GM23338 (cell line): ENCODE measurements around the gene CPNE2. TPM values are rescaled to one million over a fixed set of nuclear protein-coding genes. Genes with fewer than 3 reads are reported as not detected.

Experiments used
- ATAC-seq: fragments of 200-7000 bp; cut with Tn5 transposase; 3 replicates; pipeline ENCODE4 v1.9.1; 2020
- DNase-seq: peaks from one replicate; pipeline ENCODE4 v3.0.0-alpha.2; 2015; ENCODE audit warnings: low spot score
- H2AFZ ChIP-seq: fragments of 200-600 bp; sonication (generic); 2 replicates; pipeline ENCODE4 v1.8.0; 2016; ENCODE audit warnings: antibody characterized with exemption, mild to moderate bottlenecking, moderate library complexity
- H3F3A ChIP-seq: fragments of 200-600 bp; sonication (generic); replicated peaks from 2 replicates; pipeline ENCODE4 v1.8.0; 2017; ENCODE audit warnings: antibody characterized with exemption, mixed run types, low read depth
- H3K27ac ChIP-seq: fragments of 200-600 bp; sonication (generic); 2 replicates; pipeline ENCODE4 v1.6.1; 2016; ENCODE audit warnings: low read depth
- H3K27me3 ChIP-seq: fragments of 200-600 bp; sonication (generic); 2 replicates; pipeline ENCODE4 v1.8.0; 2016; ENCODE audit warnings: mild to moderate bottlenecking, mixed run types, moderate library complexity; ENCODE audit not compliant: insufficient read depth
- H3K36me3 ChIP-seq: fragments of 200-600 bp; sonication (generic); 2 replicates; pipeline ENCODE4 v1.8.0; 2016; ENCODE audit warnings: mild to moderate bottlenecking; ENCODE audit not compliant: insufficient read depth
- H3K4me1 ChIP-seq: fragments of 200-600 bp; sonication (generic); 2 replicates; pipeline ENCODE4 v1.8.0; 2016; ENCODE audit warnings: mild to moderate bottlenecking, moderate library complexity; ENCODE audit not compliant: insufficient read depth
- H3K4me2 ChIP-seq: fragments of 200-600 bp; sonication (generic); 2 replicates; pipeline ENCODE4 v1.7.1; 2017; ENCODE audit warnings: mixed run types
- H3K4me3 ChIP-seq: fragments of 200-600 bp; sonication (generic); 2 replicates; pipeline ENCODE4 v1.6.1; 2016; ENCODE audit warnings: mixed run types
- H3K79me2 ChIP-seq: fragments of 200-600 bp; sonication (generic); replicated peaks from 2 replicates; pipeline ENCODE4 v1.8.0; 2017; ENCODE audit warnings: mild to moderate bottlenecking; ENCODE audit not compliant: insufficient read depth
- H3K9me2 ChIP-seq: fragments of 200-600 bp; sonication (generic); 2 replicates; pipeline ENCODE4 v1.8.0; 2017; ENCODE audit not compliant: insufficient read depth
- H4K20me1 ChIP-seq: fragments of 200-600 bp; sonication (generic); replicated peaks from 2 replicates; pipeline ENCODE4 v1.8.0; 2017; ENCODE audit warnings: mild to moderate bottlenecking; ENCODE audit not compliant: insufficient read depth
- H3K27ac Mint-ChIP-seq: 2 replicates; pipeline ENCODE4 v1.8.0; 2020; ENCODE audit warnings: inconsistent platforms, mild to moderate bottlenecking, moderate library complexity, mixed read lengths
- H3K27me3 Mint-ChIP-seq: 3 replicates; pipeline ENCODE4 v1.8.0; 2022; ENCODE audit warnings: low read depth, mild to moderate bottlenecking, moderate library complexity, mixed read lengths, inconsistent platforms; ENCODE audit not compliant: insufficient read depth, poor library complexity
- H3K36me3 Mint-ChIP-seq: 3 replicates; pipeline ENCODE4 v1.8.0; 2021; ENCODE audit warnings: low read depth, mild to moderate bottlenecking, inconsistent platforms, moderate library complexity, mixed read lengths
- H3K4me1 Mint-ChIP-seq: 3 replicates; pipeline ENCODE4 v1.8.0; 2020; ENCODE audit warnings: mild to moderate bottlenecking, inconsistent platforms, mixed read lengths
- H3K4me3 Mint-ChIP-seq: 3 replicates; pipeline ENCODE4 v1.8.0; 2021; ENCODE audit warnings: moderate library complexity, mild to moderate bottlenecking, inconsistent platforms, mixed read lengths
- H3K9me3 Mint-ChIP-seq: 3 replicates; pipeline ENCODE4 v1.8.0; 2020; ENCODE audit warnings: moderate library complexity, mild to moderate bottlenecking, inconsistent platforms, mixed read lengths
- EZH2 ChIP-seq: fragments of 200-600 bp; sonication (generic); IDR thresholded peaks from one replicate; pipeline ENCODE4 v1.8.0; 2017; ENCODE audit warnings: antibody characterized with exemption, mild to moderate bottlenecking, low read depth; ENCODE audit not compliant: unreplicated experiment
- EZH2phosphoT487 ChIP-seq: fragments of 200-600 bp; sonication (generic); IDR thresholded peaks from one replicate; pipeline ENCODE4 v1.8.1; 2018; ENCODE audit warnings: antibody characterized with exemption; ENCODE audit not compliant: unreplicated experiment
- polyA plus RNA-seq: library from polyadenylated mRNA; unstranded; fragments of >200 nt; fragmentation: Nextera tagmentation; extraction: Ambion mirVana; gene quantifications from 2 replicates; pipeline ENCODE4 v1.2.1, GENCODE V29; 2016
- total RNA-seq: library from RNA; depleted of rRNA; stranded (reverse); fragments of >200 nt; shearing (Covaris generic); gene quantifications from 2 replicates; pipeline ENCODE4 v1.2.3, GENCODE V29; 2014
- TF ChIP-seq, protein P1 (sequence below), 2 experiments: fragments of 200-600 bp in 1 of 2; sonication (generic) in 1 of 2; conservative IDR thresholded peaks; 2 replicates each; pipeline versions ENCODE4 v1.5.1 to v1.6.1; 2016 to 2017; ENCODE audit warnings: antibody characterized with exemption in 2 of 2, low read depth in 2 of 2, mild to moderate bottlenecking in 2 of 2, moderate library complexity in 1 of 2
- TF ChIP-seq, protein P2 (sequence below): fragments of 250-450 bp; sonication (Bioruptor Pico); IDR thresholded peaks from 2 replicates; pipeline ENCODE4 v1.5.0; 2020; ENCODE audit warnings: mild to moderate bottlenecking, moderate library complexity

The CPNE2 gene
- total and polyA plus RNA-seq, 2 experiments from 2014 or later: 7.1 to 11.3 TPM

DNA sequence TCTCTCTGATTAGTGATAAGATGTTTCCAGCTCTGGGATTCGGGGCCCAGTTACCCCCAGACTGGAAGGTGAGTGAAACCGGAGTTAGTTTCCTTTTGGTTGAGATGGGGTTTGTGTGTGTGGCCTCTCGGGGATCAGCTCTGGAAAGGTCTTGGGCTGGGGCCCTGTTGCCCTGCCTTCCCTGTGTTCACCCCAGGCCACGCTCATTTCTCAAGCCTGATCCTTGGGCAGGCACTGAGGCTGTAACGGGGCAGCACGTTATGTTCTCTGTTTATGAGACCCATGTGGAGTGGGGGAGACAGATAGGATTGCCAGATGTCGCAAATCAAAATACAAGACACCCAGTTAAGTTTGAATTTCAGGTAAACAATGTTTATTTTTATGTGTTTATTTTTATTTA lies 35.5 kb downstream of the CPNE2 start (continued):
- TF ChIP-seq, protein P1, sequence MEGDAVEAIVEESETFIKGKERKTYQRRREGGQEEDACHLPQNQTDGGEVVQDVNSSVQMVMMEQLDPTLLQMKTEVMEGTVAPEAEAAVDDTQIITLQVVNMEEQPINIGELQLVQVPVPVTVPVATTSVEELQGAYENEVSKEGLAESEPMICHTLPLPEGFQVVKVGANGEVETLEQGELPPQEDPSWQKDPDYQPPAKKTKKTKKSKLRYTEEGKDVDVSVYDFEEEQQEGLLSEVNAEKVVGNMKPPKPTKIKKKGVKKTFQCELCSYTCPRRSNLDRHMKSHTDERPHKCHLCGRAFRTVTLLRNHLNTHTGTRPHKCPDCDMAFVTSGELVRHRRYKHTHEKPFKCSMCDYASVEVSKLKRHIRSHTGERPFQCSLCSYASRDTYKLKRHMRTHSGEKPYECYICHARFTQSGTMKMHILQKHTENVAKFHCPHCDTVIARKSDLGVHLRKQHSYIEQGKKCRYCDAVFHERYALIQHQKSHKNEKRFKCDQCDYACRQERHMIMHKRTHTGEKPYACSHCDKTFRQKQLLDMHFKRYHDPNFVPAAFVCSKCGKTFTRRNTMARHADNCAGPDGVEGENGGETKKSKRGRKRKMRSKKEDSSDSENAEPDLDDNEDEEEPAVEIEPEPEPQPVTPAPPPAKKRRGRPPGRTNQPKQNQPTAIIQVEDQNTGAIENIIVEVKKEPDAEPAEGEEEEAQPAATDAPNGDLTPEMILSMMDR (conservative IDR thresholded peaks at IDR 0.05; ENCODE audit: low read depth in 2 of 2): no peak
- no peak for TF ChIP-seq EZH2phosphoT487

DNA sequence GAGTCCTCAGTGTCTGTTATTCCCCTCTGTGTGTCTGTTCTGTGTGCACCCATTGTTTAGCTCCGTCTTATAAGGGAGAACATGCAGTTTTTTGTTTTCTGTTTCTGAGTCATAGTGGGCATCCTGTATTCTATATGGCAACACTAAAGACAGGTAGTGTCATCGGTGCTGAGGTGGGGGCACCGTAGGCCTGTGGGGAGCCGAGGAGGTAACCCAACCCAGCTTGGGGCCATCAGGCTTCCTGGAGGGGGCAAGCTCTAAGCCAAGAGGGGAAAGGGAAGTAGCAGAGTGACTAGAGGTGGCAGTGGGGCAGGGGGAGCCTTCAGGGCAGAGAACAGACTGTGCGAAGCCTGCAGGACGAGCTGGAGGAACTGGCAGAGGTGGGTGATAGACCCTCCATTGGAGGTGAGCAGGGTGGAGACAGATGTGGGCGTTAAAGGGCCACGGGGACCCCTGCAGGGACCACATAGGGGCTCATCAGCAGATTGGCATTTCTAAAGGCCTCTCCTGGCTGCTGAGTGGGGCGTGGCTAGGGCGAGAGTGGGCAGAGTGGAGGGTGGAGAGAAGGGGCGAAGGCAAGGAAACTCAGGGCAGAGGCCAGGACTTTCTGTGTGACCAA lies 36.5 kb downstream of the CPNE2 start:
- Histone ChIP-seq H3K4me1 (no peaks in the 10 kb centered on the region), H3K4me2 (no peak overlapping the region), H3F3A (no peaks in the 10 kb centered on the region), H3K36me3 (no peaks in the 10 kb centered on the region), H3K79me2 (no peaks in the 10 kb centered on the region), H3K9me2 (no peaks in the 10 kb centered on the region), H3K27ac (no peak overlapping the region), H2AFZ (no peak overlapping the region), H3K4me3 (no peak overlapping the region), H3K27me3 (no peaks in the 10 kb centered on the region), H4K20me1 (no peaks in the 10 kb centered on the region)
- TF ChIP-seq, protein P1 (conservative IDR thresholded peaks at IDR 0.05; ENCODE audit: low read depth in 2 of 2): no peak
- TF ChIP-seq EZH2: no peak
- TF ChIP-seq EZH2phosphoT487: no peak
- TF ChIP-seq, protein P2, sequence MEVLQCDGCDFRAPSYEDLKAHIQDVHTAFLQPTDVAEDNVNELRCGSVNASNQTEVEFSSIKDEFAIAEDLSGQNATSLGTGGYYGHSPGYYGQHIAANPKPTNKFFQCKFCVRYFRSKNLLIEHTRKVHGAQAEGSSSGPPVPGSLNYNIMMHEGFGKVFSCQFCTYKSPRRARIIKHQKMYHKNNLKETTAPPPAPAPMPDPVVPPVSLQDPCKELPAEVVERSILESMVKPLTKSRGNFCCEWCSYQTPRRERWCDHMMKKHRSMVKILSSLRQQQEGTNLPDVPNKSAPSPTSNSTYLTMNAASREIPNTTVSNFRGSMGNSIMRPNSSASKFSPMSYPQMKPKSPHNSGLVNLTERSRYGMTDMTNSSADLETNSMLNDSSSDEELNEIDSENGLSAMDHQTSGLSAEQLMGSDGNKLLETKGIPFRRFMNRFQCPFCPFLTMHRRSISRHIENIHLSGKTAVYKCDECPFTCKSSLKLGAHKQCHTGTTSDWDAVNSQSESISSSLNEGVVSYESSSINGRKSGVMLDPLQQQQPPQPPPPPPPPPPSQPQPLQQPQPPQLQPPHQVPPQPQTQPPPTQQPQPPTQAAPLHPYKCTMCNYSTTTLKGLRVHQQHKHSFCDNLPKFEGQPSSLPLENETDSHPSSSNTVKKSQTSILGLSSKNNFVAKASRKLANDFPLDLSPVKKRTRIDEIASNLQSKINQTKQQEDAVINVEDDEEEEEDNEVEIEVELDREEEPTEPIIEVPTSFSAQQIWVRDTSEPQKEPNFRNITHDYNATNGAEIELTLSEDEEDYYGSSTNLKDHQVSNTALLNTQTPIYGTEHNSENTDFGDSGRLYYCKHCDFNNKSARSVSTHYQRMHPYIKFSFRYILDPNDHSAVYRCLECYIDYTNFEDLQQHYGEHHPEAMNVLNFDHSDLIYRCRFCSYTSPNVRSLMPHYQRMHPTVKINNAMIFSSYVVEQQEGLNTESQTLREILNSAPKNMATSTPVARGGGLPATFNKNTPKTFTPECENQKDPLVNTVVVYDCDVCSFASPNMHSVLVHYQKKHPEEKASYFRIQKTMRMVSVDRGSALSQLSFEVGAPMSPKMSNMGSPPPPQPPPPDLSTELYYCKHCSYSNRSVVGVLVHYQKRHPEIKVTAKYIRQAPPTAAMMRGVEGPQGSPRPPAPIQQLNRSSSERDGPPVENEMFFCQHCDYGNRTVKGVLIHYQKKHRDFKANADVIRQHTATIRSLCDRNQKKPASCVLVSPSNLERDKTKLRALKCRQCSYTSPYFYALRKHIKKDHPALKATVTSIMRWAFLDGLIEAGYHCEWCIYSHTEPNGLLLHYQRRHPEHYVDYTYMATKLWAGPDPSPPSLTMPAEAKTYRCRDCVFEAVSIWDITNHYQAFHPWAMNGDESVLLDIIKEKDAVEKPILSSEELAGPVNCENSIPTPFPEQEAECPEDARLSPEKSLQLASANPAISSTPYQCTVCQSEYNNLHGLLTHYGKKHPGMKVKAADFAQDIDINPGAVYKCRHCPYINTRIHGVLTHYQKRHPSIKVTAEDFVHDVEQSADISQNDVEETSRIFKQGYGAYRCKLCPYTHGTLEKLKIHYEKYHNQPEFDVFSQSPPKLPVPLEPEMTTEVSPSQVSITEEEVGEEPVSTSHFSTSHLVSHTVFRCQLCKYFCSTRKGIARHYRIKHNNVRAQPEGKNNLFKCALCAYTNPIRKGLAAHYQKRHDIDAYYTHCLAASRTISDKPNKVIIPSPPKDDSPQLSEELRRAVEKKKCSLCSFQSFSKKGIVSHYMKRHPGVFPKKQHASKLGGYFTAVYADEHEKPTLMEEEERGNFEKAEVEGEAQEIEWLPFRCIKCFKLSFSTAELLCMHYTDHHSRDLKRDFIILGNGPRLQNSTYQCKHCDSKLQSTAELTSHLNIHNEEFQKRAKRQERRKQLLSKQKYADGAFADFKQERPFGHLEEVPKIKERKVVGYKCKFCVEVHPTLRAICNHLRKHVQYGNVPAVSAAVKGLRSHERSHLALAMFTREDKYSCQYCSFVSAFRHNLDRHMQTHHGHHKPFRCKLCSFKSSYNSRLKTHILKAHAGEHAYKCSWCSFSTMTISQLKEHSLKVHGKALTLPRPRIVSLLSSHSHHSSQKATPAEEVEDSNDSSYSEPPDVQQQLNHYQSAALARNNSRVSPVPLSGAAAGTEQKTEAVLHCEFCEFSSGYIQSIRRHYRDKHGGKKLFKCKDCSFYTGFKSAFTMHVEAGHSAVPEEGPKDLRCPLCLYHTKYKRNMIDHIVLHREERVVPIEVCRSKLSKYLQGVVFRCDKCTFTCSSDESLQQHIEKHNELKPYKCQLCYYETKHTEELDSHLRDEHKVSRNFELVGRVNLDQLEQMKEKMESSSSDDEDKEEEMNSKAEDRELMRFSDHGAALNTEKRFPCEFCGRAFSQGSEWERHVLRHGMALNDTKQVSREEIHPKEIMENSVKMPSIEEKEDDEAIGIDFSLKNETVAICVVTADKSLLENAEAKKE (CRISPR knock-in tag): no peak
- no peak for ATAC-seq
- Mint-ChIP-seq H3K9me3 (no peaks in the 10 kb centered on the region; the same call in 2 of the 3 replicates), H3K27ac (no peak overlapping the region), H3K4me3 (no peak overlapping the region), H3K36me3 (no peaks in the 10 kb centered on the region; the same call in 2 of the 3 replicates), H3K4me1 (no peaks in the 10 kb centered on the region; the same call in 2 of the 3 replicates), H3K27me3 (peaks cover 13% of the 10 kb centered on the region)
- DNase-seq: no peak
